KMS-11 (cell line): ENCODE data around the gene TRIM9.

ENCODE experiments used
- H2AFZ ChIP-seq: fragments of 200-600 bp; sonication (generic); 2 replicates; pipeline ENCODE4 v1.6.1; 2016; ENCODE audit warnings: antibody characterized with exemption, mixed run types, low read depth
- H3K27ac ChIP-seq: fragments of 200-600 bp; sonication (generic); 2 replicates; pipeline ENCODE4 v1.6.1; 2016; ENCODE audit warnings: mild to moderate bottlenecking, mixed run types
- H3K27me3 ChIP-seq: fragments of 200-600 bp; sonication (generic); 2 replicates; pipeline ENCODE4 v1.6.1; 2017; ENCODE audit warnings: mild to moderate bottlenecking, low read depth, mixed run types, moderate library complexity; ENCODE audit not compliant: insufficient read depth
- H3K36me3 ChIP-seq: fragments of 200-600 bp; sonication (generic); 2 replicates; pipeline ENCODE4 v1.6.1; 2017; ENCODE audit warnings: mild to moderate bottlenecking, mixed run types; ENCODE audit not compliant: insufficient read depth
- H3K4me1 ChIP-seq: fragments of 200-600 bp; sonication (generic); 2 replicates; pipeline ENCODE4 v1.6.1; 2016; ENCODE audit warnings: mild to moderate bottlenecking, low read depth, mixed run types; ENCODE audit not compliant: poor library complexity, severe bottlenecking
- H3K4me2 ChIP-seq: fragments of 200-600 bp; sonication (generic); 2 replicates; pipeline ENCODE4 v1.7.0; 2016; ENCODE audit warnings: mild to moderate bottlenecking, mixed run types
- H3K4me3 ChIP-seq: fragments of 200-600 bp; sonication (generic); IDR thresholded peaks from 2 replicates; pipeline ENCODE4 v1.6.1; 2017; ENCODE audit warnings: low read depth, low read length, mixed read lengths; ENCODE audit not compliant: insufficient read depth
- H3K79me2 ChIP-seq: fragments of 200-600 bp; sonication (generic); 2 replicates; pipeline ENCODE4 v1.6.1; 2016; ENCODE audit warnings: low read depth, mixed run types; ENCODE audit not compliant: insufficient read depth
- H3K9ac ChIP-seq: fragments of 200-600 bp; sonication (generic); 2 replicates; pipeline ENCODE4 v1.6.1; 2016; ENCODE audit warnings: mild to moderate bottlenecking, mixed run types
- H4K20me1 ChIP-seq: fragments of 200-600 bp; sonication (generic); 2 replicates; pipeline ENCODE4 v1.6.1; 2016; ENCODE audit warnings: mild to moderate bottlenecking, mixed run types; ENCODE audit not compliant: insufficient read depth
- TF ChIP-seq, protein P1 (sequence below): fragments of 200-600 bp; sonication (generic); conservative IDR thresholded peaks from 2 replicates; pipeline ENCODE4 v1.6.1; 2017; ENCODE audit warnings: low read depth, mild to moderate bottlenecking, antibody characterized with exemption, low read length, moderate library complexity, mixed read lengths

TRIM9 gene

DNA sequence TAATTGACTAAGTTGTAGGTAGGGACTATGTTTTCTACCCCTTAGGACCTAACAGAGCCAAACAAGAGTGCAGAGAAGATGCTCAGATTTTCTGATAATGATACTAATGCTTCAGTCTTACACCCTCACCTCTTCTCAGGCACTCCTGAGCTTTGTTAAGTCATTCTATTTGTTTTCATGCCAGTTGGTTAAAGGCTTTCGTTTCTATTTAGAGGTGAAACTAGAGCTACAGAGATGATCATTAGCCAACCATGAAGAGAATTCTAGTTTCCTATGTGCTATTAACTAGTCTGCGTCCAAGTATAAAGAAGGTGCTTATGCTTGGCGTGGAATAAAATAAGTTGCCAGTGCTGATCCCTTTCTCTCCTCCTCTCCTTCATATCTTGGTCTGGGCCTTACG lies 116.0 kb downstream of the TRIM9 start:
- H3K36me3 ChIP-seq = no peaks in the 10 kb centered on the region
- no peak overlapping the region for H2AFZ ChIP-seq
- H3K27ac ChIP-seq = no peak overlapping the region
- H4K20me1 ChIP-seq = no peaks in the 10 kb centered on the region
- TF ChIP-seq, protein P1, sequence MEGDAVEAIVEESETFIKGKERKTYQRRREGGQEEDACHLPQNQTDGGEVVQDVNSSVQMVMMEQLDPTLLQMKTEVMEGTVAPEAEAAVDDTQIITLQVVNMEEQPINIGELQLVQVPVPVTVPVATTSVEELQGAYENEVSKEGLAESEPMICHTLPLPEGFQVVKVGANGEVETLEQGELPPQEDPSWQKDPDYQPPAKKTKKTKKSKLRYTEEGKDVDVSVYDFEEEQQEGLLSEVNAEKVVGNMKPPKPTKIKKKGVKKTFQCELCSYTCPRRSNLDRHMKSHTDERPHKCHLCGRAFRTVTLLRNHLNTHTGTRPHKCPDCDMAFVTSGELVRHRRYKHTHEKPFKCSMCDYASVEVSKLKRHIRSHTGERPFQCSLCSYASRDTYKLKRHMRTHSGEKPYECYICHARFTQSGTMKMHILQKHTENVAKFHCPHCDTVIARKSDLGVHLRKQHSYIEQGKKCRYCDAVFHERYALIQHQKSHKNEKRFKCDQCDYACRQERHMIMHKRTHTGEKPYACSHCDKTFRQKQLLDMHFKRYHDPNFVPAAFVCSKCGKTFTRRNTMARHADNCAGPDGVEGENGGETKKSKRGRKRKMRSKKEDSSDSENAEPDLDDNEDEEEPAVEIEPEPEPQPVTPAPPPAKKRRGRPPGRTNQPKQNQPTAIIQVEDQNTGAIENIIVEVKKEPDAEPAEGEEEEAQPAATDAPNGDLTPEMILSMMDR = no peak
- H3K4me3 ChIP-seq = no peak overlapping the region
- H3K4me2 ChIP-seq = no peak overlapping the region
- no peaks in the 10 kb centered on the region for H3K27me3 ChIP-seq
- H3K4me1 ChIP-seq = no peaks in the 10 kb centered on the region
- H3K9ac ChIP-seq = no peak overlapping the region
- H3K79me2 ChIP-seq = no peaks in the 10 kb centered on the region

DNA sequence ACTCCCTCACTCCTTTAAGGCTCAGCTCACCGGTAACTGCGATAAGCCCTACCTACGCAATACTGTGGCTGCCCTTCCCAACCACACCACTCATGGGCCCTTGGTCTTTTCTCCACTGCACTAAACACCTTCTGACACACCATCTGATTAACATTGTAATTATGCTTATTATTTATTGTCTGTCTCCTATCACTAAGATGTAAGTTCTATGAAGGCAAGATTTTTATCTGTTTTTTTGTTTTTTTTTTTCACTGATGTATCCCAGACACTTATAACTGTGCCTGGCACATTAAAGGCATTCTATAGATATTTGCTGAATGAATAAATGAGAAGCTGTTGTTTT lies 116.4 kb downstream of the TRIM9 start:
- H3K27ac ChIP-seq = no peak overlapping the region
- no peaks in the 10 kb centered on the region for H3K36me3 ChIP-seq
- no peaks in the 10 kb centered on the region for H3K4me1 ChIP-seq
- no peaks in the 10 kb centered on the region for H3K79me2 ChIP-seq
- no peak overlapping the region for H3K4me2 ChIP-seq
- H2AFZ ChIP-seq = no peak overlapping the region
- TF ChIP-seq, protein P1 = no peak
- H4K20me1 ChIP-seq = no peaks in the 10 kb centered on the region
- no peak overlapping the region for H3K4me3 ChIP-seq
- H3K27me3 ChIP-seq = no peaks in the 10 kb centered on the region
- H3K9ac ChIP-seq = no peak overlapping the region

DNA sequence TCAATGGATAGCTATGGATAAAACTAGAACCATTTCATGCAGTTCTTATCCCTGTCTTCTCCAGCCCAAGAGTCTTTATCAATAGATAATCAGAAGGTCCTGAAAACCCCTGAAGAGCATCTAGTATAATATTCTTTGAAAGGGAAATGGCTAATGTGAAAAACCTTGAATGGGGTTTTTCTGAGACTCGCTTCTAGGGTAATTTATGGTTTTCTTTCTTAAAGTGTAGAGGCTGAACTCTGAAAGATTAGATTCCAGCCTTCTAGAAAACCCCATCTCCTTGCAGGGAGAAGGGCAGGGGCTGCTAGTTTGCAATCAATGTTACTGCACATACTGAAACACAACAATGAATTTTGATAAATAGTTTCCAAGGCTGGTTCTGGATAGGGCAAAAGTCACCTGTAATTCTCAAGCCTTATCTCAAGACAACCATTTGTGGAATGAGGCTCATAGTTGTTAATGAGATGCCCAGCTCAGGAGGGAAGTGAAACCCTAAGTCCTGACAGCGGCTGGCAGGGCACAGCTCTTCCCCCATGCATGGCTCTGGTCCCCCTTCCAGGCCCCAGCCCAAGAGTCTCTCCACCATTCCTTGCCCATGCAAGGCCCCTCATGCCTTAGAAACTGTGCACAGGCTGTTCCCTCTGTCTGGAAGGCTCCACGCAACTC lies 116.9 kb downstream of the TRIM9 start:
- Histone ChIP-seq H4K20me1 (no peaks in the 10 kb centered on the region), H2AFZ (no peak overlapping the region), H3K27me3 (no peaks in the 10 kb centered on the region), H3K27ac (no peak overlapping the region), H3K4me1 (no peaks in the 10 kb centered on the region), H3K36me3 (no peaks in the 10 kb centered on the region), H3K4me2 (no peak overlapping the region), H3K4me3 (no peak overlapping the region), H3K9ac (no peak overlapping the region), H3K79me2 (no peaks in the 10 kb centered on the region)
- TF ChIP-seq, protein P1 = no peak

DNA sequence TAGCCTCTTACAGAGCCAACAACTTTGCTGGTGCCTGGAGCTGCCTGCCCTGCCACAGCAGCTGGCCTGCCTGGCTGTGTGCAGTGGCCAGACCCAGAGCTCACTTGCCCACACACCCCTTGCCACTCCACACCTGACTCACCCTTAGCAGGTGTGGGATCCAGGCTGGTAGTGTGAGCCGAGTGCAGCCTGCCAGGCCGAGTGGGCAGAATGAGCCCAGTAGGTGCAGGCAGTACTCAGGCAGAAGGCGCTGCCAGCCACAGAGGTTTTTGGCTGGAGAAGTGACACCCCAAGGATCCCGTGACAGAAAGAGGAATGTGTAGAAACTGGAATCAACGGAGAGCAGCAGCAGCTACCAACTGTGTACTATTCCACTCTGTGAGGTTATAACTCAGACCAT lies 120.8 kb downstream of the TRIM9 start:
- no peaks in the 10 kb centered on the region for H3K79me2 ChIP-seq
- no peak overlapping the region for H3K27ac ChIP-seq
- no peaks in the 10 kb centered on the region for H4K20me1 ChIP-seq
- no peak overlapping the region for H2AFZ ChIP-seq
- no peak overlapping the region for H3K4me3 ChIP-seq
- H3K4me1 ChIP-seq = no peaks in the 10 kb centered on the region
- H3K4me2 ChIP-seq = no peak overlapping the region
- TF ChIP-seq, protein P1 = no peak
- H3K36me3 ChIP-seq = no peaks in the 10 kb centered on the region
- no peak overlapping the region for H3K9ac ChIP-seq
- H3K27me3 ChIP-seq = no peaks in the 10 kb centered on the region
